ENCODE measurements around the gene MCF2L. TPM values are rescaled to one million over a fixed set of nuclear protein-coding genes. Genes with fewer than 3 reads are reported as not detected.

MCF2L gene
- total RNA-seq, 1 experiment from 2014 or later = 9.5 TPM

DNA sequence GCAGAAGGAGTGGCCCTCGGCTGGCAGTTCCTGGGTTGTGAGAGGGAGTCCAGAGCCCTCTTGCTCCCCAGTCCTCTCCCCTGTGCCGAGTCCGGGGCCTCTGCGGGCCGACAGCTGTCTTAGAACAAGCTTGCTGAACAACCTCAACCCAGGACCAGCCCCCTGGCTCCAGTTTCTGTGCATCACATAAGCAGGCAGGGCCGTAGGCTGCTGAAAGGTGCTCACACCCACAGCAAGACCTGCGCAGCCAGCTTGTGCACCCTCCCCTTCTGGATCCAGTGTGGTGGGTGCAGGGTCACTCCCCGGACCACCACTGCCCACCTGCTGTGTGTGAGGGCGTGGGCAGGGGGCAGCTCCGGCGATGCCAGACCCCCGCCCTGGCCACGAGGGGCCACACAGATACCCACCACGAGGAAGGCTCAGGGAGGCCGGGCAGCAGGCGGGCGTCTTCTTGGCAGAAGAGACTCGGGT is 111.4 kb downstream of the MCF2L start:
- no peaks in the 10 kb centered on the region for H3K27me3 ChIP-seq (replicated peaks; ENCODE audit: insufficient read depth, low read depth, low read length, poor library complexity)
- POLR2A ChIA-PET (ENCODE audit: low non-redundant PET) = no interaction called here
- intact Hi-C loops (cut with micrococcal nuclease; ENCODE audit: unreplicated experiment) = no loop called here

DNA sequence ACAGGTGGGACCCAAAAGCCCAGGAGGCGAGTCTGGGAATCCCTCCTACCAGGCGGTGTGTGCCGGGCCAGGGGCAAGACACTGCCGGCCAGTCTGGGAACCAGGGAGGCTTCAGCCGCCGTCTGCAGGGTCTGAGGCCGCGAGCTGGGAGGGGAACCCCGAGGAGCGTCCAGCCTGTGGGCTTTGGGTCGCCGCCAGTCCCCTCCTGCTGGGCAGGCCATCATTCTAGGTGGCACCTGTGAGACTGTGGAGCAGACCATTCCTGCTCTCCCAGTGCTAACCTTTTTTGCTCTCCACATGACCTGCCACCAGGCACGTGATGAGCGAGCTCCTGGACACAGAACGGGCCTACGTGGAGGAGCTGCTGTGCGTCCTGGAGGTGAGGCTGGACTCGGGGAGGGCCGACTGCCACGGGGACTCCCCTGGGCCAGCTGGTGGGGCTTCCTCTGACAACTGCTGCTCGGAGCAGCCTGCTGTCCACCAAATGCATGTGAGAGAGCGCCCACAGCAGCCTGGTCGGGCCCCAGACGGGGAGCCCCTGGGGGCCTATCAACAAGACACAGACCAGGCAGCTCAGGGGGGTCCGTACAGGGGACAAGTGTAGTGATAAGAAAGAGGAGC is 112.0 kb downstream of the MCF2L start:
- CTCF ChIA-PET = no interaction called here

More for the DNA sequence above, 111.4 kb downstream of the MCF2L start:
- no TSS peak for BruUV-seq (replicated peaks)
- H3K4me3 ChIP-seq (ENCODE audit: low read depth, low read length, poor library complexity, severe bottlenecking) = no peak overlapping the region
- no peaks in the 10 kb centered on the region for H3K36me3 ChIP-seq (ENCODE audit: insufficient read depth, low read length, poor library complexity, severe bottlenecking)
- H3K9me3 ChIP-seq (ENCODE audit: low read depth, low read length, poor library complexity, severe bottlenecking) = no peaks in the 10 kb centered on the region
- CTCF ChIA-PET = no interaction called here
- peaks cover 4% of the 10 kb centered on the region for H3K4me1 ChIP-seq (ENCODE audit: insufficient read depth, low read length, poor library complexity, severe bottlenecking)
- no peak overlapping the region for H3K27ac ChIP-seq (ENCODE audit: low read depth, low read length, poor library complexity, severe bottlenecking)
- TF ChIP-seq, protein P1, sequence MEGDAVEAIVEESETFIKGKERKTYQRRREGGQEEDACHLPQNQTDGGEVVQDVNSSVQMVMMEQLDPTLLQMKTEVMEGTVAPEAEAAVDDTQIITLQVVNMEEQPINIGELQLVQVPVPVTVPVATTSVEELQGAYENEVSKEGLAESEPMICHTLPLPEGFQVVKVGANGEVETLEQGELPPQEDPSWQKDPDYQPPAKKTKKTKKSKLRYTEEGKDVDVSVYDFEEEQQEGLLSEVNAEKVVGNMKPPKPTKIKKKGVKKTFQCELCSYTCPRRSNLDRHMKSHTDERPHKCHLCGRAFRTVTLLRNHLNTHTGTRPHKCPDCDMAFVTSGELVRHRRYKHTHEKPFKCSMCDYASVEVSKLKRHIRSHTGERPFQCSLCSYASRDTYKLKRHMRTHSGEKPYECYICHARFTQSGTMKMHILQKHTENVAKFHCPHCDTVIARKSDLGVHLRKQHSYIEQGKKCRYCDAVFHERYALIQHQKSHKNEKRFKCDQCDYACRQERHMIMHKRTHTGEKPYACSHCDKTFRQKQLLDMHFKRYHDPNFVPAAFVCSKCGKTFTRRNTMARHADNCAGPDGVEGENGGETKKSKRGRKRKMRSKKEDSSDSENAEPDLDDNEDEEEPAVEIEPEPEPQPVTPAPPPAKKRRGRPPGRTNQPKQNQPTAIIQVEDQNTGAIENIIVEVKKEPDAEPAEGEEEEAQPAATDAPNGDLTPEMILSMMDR (conservative IDR thresholded peaks at IDR 0.05; ENCODE audit: low read depth, low read length) = no peak
- TF ChIP-seq EZH2 (IDR thresholded peaks at IDR 0.05; ENCODE audit: borderline replicate concordance, low read depth, low read length, poor library complexity, severe bottlenecking) = no peak
- no peak for DNase-seq (ENCODE audit: low spot score)

DNA sequence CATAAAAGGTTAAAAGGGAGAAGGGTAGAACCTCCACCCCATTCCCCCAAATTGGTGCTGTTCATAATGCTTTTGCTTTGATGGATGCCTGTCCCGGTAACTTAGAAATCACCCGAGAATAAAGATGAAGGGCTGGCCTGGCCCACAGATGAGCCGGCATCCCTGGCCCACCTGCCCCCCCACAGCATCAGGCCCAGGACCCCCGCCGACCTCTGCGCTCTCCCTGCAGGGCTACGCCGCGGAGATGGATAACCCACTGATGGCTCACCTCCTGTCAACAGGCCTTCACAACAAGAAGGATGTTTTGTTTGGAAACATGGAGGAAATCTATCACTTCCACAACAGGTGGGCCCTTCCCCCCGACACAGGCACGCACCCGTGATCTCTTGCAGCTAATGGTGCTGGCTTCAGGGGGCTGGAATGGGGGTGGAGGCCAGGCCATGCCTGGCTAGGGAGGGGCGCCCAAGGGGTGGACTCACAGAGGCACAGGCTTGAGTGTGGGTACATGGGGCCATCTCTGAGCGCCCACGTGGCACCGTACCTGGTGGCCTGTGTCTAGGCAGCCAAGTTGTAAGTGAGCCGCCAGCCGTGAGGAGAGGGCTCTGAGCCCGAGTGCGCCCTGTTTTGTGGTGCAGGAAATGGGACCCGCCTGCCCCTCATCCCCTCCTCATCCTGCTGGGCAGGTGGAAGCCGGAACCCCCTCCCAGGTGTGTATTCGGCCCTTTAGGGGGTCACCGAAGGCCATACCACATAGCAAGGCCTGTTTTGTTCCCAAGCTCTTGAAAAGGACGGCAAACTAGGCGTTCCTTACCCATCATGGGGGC is 113.4 kb downstream of the MCF2L start:
- TF ChIP-seq, protein P1 (conservative IDR thresholded peaks at IDR 0.05; ENCODE audit: low read depth, low read length) = no peak
- TF ChIP-seq EZH2 (IDR thresholded peaks at IDR 0.05; ENCODE audit: borderline replicate concordance, low read depth, low read length, poor library complexity, severe bottlenecking) = no peak
- H3K27ac ChIP-seq (ENCODE audit: low read depth, low read length, poor library complexity, severe bottlenecking) = no peak overlapping the region
- intact Hi-C loops (cut with micrococcal nuclease; ENCODE audit: unreplicated experiment) = no loop called here
- H3K27me3 ChIP-seq (replicated peaks; ENCODE audit: insufficient read depth, low read depth, low read length, poor library complexity) = no peaks in the 10 kb centered on the region
- ChIA-PET CTCF (no interaction called here), POLR2A (ENCODE audit: low non-redundant PET) (no interaction called here)
- DNase-seq (ENCODE audit: low spot score) = no peak
- no TSS peak for BruUV-seq (replicated peaks)
- H3K4me1 ChIP-seq (ENCODE audit: insufficient read depth, low read length, poor library complexity, severe bottlenecking) = peaks cover 4% of the 10 kb centered on the region
- no peaks in the 10 kb centered on the region for H3K36me3 ChIP-seq (ENCODE audit: insufficient read depth, low read length, poor library complexity, severe bottlenecking)
- no peak overlapping the region for H3K4me3 ChIP-seq (ENCODE audit: low read depth, low read length, poor library complexity, severe bottlenecking)
- no peaks in the 10 kb centered on the region for H3K9me3 ChIP-seq (ENCODE audit: low read depth, low read length, poor library complexity, severe bottlenecking)

More for the DNA sequence above, 112.0 kb downstream of the MCF2L start:
- no TSS peak for BruUV-seq (replicated peaks)
- intact Hi-C loops (cut with micrococcal nuclease; ENCODE audit: unreplicated experiment) = no loop called here
- H3K27me3 ChIP-seq (replicated peaks; ENCODE audit: insufficient read depth, low read depth, low read length, poor library complexity) = no peaks in the 10 kb centered on the region
- no peak overlapping the region for H3K27ac ChIP-seq (ENCODE audit: low read depth, low read length, poor library complexity, severe bottlenecking)
- H3K9me3 ChIP-seq (ENCODE audit: low read depth, low read length, poor library complexity, severe bottlenecking) = no peaks in the 10 kb centered on the region
- H3K4me1 ChIP-seq (ENCODE audit: insufficient read depth, low read length, poor library complexity, severe bottlenecking) = peaks cover 4% of the 10 kb centered on the region
- no peaks in the 10 kb centered on the region for H3K36me3 ChIP-seq (ENCODE audit: insufficient read depth, low read length, poor library complexity, severe bottlenecking)
- TF ChIP-seq, protein P1 (conservative IDR thresholded peaks at IDR 0.05; ENCODE audit: low read depth, low read length) = no peak
- no peak for TF ChIP-seq EZH2 (IDR thresholded peaks at IDR 0.05; ENCODE audit: borderline replicate concordance, low read depth, low read length, poor library complexity, severe bottlenecking)
- POLR2A ChIA-PET (ENCODE audit: low non-redundant PET) = no interaction called here
- DNase-seq (ENCODE audit: low spot score) = no peak
- no peak overlapping the region for H3K4me3 ChIP-seq (ENCODE audit: low read depth, low read length, poor library complexity, severe bottlenecking)
